Glomerular endothelial cell (primary cell): ENCODE results near the gene NT5C3A. TPM values are rescaled to one million over a fixed set of nuclear protein-coding genes. Genes with fewer than 3 reads are reported as not detected.
"Not testable (repeated sequence)": the region's sequence is repeated elsewhere in the genome, so short reads cannot be mapped to it uniquely, and the experiment has no call there.

Experiments used
- DNase-seq: peaks from one replicate; pipeline ENCODE4 v3.0.0-alpha.2; 2011; ENCODE audit warnings: low read depth, low spot score; ENCODE audit errors: extremely low read depth
- total RNA-seq: library from RNA; depleted of rRNA; stranded (reverse); fragments of >200 nt; gene quantifications from 2 replicates; pipeline ENCODE4 v1.2.3, GENCODE V29; 2015

The NT5C3A gene
- total RNA-seq: 11.1 and 18.8 TPM in 2 replicates

DNA sequence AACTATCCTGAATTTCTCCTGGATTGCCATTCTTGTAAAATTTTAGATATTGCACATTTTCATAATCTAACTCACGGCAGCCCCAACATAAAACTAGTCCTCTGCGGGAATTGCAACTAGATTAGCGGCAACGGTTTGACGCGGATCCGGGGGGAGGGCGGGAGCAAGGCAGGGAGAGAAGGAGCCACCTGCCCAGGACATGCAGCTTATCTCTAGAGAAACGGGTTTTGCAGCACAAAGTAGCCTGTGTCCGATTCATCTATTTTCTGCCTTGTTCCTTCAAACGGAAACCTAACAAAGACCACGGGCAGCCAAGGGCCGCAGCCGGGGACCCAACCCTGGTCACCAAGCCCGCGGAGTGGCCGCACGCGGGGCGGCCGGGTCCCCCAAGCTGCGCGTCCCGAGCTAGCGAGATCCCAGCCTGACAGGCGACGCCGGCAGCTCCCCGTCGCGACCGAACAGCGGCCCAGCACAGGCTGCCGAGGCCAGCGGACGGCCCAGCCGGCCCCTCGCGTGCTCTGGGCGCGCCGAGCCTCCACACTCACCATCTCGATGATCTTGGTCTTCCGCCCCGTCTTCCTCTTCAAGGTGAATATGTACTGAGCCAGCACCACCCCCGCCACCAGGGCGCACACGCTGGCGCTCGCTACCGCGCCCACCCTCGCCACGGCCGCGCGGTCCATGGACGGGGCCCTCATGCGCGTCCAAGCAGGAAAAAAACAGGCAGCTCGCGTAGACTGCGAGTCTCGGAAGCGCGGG lies at the start of gene NT5C3A:
Gene NT5C3A, minus strand, starts transcription at position 754 of the 759 bp plus-strand sequence. Its CDS starts 71 bp downstream, at position 683.
- no peak for DNase-seq

DNA sequence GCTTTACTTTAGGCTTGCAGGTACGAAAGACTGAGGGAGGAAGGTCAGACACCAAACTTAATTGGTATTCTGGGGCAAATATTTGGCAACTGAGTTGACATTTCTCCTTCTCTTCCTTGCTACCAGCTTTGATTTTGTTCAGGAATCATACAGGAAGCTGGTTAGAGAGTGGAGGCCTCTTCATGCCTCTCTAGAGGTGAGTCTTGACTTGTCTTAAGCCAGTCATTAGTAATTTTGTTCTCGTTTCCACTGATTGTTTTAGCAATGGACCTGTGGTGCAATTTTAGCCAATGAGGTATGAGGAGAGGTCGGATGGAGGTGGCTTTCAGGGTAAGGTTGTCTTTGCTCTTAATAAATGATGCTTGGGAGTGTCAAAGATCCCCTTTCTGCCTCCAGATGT lies 49.0 kb upstream of the NT5C3A start:
- no peak for DNase-seq

DNA sequence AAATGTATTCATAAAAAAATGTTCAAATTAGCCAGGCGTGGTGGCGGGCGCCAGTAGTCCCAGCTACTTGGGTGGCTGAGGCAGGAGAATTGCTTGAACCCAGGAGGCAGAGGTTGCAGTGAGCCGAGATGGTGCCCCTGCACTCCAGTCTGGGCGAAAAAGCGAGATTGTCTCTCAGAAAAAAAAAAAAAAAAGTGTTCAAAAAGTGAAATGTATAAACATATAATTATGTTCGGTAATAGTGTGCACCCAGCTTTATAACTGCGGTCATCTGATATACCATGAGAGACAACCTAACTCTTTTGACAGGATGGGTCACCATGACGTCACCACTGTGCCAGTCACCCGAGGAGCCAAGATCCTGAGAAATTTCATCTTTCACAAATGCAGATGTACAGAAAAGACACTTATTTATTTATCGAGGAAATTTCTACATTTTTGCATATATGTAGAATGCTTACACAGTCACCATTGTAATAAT lies 47.2 kb upstream of the NT5C3A start:
- no peak for DNase-seq

DNA sequence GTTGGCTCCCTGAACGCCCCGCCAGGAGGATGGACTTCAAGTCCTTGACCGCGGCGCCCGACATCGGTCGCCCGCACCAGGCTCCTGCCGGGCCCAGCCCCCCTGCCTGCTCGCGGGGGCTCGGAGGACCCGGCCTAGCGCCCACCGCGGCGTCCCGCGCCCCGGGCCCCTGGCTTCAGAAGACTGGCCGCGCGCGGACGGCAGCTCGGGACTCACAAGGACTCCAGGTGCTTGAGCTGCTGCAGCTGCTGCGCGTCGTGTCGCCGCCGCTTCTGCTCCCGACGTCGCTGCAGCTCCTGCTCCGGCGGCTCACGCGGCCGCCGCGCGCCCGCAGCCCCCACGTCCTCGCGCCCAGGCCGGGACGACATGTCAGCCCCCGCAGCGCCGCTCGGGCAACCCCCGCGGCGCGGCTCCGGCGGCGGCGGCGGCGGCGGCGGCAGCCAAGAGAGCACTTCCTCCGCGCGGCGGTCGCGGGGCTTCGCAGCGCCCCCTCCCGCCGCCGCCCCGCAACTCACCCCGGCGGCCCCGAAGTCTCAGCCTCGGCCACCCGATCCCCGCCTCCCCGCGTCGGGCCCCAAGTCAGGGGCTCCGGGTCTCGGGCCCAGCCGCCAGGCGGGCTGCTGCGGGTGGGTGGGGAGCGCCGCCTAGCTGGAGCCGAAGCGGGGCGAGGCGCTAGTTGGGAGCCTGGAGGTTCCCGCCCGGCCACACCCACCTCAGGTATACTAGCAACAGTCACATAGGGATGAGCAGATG lies 46.6 kb upstream of the NT5C3A start, which contains the start of gene RP9:
Gene RP9, minus strand, starts transcription at position 400 of the 753 bp plus-strand sequence. Its CDS starts 32 bp downstream, at position 368.
- DNase-seq: no peak

DNA sequence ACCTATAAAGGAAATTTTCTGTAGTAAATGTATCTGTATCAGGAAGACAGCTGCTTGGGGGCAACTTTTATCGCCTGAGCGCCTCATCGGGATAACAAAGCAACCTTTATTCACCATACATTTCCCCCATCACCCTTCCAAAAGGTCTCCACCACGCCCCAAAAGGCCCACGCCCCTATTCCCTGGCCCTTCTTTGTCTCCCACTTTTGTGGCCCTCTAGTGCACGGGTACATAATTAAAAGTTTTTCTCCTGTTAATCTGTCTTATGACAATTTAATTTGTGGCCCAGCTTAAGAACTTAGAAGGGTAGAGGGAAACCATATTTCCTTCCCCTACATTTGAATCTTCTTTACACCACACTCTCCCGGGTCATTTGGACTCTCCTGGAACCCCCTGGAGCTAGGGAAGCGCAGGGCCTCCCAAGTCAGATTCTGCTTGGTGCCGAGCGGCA lies 46.0 kb upstream of the NT5C3A start:
- DNase-seq: no peak

DNA sequence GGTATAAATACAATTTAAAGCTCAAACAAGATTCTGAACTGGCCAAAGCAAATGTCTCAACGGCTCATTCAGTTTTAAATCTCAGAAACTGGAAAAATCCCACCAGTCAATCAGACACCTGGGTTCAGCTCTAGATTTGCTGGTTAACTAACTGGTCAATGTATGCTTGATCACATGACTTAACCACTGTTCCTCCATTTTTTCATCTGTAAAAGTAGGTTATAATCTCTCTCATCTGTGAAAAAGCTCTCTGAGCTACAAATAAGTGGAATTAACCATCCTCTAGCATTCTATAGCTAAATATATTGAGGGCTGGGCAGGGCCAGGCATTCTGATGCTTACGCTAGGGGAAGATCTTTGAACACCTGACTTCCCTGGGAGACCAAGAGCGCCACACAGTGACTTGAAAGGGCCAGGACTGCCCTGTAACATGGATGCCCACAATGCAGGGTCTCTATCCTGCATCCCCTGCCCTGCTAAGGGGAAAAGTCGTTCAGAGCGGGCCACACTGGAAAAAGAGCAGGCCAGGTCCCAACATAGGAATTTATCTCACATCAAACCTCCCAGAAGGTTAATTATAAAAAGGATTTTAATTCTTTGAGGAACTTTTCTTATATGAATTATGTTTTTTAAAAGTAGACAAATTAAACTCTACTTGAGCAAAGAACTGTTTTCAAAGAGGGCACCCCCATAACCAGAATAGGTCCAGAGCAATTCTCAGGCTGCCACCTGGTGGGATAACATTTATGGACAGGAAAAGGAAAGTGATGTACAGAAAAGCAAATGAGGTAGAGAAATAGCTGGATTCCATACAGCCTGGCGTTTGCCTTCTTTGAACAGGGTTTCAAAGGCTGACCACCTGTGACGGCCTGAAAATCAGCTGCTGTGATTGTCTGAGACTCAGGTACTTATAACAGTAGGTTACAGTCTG lies 44.8 kb upstream of the NT5C3A start:
- DNase-seq: no peak

DNA sequence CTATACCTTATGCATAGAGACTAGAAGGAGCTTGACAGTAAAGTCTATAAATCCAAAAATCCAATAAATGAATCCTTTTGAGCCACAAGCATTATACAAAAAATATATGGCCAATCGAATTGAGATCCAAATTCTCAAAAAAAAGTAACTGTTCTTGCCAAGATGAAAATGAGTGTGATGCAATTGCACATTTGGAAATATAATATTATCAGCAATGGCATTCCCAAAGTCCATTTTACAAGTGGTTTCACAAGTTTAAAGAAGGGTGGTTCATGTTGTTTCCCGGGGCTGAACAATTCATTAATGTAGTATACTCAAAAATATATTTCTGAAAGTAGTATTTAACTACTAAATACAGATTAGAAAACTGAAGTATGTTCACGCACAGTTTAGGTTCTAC lies 39.3 kb upstream of the NT5C3A start:
- DNase-seq: no peak

DNA sequence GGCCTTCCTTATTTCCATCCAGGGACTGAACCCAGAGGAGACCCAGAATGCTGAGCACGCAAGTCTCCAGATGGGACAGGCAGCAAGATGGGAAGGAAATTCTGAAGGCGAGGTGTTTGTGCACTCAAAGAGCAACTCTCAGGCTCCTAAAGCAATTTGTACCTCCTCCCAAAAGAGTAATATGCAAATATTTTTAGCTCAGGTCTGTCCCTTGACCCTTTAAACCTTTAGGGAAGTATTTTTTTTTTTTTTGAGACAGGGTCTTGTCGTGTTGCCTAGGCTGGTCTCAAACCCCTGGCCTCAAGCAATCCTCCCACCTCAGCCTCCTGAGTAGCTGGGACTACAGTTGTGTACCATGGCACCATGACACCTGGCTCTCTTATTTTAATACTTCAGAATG lies 38.2 kb upstream of the NT5C3A start:
- DNase-seq: no peak

DNA sequence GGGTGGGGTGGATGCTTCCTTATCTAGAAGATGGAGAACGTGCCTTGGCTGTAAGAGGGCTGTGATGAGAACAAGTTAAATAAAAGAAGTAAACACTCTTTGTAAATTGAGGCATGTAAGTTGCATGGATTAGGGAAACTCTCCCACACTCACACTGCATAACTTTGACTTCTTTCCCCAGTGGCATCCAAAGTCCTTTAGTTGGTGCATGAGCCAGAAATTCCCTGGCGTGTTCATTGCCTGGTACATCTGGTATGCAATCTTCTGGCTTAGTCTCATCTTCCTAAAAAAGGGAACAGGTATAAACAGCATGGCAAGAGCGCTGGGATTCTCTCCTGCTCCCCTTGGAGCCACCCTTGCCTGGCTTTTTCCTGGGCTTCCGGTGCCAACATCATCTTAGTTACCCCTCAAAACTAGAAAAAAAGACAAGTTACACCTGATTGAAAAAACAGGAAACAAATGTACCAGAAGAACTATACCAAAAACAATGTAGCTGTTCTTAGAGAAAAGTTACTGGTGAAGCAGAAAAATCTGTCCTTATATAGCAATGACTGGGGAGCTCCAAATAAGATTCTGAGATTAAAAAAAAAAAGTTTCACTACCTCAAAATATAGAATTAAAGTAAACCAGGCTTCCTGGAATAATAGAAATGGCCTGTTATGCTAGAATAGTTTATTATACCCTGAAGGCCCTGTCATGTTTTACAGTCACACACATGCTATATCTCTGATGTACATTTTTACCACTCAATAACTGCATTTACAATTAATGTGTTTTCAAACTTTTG lies 36.8 kb upstream of the NT5C3A start:
- no peak for DNase-seq

DNA sequence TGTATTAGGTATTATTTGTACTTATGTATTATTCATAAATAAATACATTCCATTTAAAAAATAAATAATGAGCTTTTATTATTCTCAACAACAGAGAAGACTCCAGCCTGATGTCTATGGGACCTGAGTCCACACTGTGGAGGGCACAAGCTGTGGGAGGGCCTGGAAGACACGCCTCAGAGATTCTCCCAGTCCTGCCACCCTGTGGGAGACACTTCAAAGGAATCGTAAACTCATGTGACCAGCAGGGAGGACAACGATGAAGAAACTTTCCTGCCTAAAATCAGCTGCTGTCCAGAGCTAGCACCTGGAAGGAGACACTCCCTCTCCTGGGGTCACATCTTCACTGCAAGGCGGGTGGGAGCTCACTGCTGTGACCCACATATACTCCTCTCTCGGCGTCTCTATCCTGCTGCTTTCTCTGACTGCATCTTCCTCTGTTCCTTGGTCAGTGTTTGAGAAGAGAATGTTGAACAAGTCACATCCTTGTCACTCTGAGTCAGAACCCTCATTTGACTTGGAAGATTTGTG lies 32.2 kb upstream of the NT5C3A start:
- DNase-seq: not testable (repeated sequence)

DNA sequence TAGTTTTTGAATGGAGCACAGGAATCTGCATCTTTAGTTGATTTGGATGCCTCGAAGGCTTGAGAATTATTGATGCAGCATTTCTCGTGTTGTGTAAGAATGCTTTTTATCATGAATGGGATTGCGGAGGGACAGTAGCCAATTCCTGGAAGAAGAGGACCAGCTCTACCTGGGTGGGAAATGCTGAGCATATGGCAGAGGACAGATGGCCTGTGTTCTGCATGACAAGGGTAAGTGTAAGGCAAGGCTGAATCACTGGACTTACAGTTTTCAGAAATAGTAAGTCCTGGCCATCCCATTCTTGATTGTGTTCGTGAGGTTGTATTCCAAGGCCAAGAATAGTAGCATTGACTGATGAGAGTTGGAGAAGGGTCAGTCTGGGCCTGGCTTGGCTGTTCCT lies 30.7 kb upstream of the NT5C3A start:
- no peak for DNase-seq

DNA sequence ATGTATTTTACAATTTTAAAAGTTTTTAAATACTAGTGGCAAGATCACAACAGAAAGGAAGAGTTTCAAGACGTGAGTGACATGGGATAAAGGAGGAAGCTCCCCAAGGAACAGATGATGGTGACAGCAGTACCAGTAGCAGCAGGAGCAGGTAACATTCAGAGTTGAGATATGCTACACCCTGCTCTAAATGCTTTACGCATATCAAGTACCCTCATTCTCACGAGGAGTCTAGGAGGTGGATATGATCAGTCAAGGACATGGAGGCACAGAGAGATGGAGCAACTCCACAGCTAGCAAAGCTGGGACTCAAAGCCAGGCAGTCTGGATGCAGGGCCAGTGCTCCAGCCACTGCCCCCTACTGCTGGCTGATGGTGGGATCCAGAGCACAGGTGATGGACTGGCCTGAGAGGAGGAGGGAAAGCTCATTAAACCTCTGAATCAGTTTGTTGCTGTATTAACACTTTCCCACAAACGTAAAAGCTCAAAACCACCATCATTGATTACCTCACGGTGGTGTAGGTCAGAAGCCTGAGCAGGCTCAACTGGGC lies 29.1 kb upstream of the NT5C3A start:
- no peak for DNase-seq

DNA sequence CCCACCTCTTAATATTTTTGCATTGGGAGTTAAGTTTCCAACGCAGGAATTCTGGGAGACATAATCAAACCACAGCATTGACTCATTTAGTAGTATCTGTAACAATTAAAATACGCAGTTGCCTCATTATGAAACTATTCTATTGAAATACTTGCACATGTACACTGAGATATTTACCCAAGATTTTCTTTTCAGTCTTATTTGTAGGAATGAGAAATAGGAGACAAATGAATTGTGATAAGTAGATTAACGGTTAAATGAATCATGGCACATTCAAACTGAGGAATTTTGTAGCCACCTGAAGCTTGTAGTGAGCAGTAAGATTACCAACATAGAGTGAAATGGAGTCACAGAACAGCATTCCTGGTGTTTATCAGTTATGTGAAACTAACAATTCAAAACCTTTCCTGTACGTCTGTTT lies 28.5 kb upstream of the NT5C3A start:
- no peak for DNase-seq

DNA sequence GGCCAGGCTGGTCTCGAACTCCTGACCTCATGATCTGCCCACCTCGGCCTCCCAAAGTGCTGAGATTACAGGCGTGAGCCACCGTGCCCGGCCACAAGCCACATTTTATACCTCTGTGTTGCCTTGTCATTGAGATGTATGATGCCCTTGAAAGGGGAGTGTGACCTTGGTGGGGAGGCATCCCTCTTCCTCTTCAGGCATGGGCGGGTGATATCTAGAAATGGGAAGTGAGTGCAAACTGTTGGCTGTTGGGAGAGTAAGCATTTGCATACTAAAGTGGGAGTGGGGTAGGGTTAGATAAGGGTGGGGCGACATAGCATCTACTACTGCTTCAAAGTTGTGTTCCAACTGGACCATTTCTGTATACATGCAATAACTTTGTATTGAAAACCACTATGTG lies 26.6 kb upstream of the NT5C3A start:
- no peak for DNase-seq

DNA sequence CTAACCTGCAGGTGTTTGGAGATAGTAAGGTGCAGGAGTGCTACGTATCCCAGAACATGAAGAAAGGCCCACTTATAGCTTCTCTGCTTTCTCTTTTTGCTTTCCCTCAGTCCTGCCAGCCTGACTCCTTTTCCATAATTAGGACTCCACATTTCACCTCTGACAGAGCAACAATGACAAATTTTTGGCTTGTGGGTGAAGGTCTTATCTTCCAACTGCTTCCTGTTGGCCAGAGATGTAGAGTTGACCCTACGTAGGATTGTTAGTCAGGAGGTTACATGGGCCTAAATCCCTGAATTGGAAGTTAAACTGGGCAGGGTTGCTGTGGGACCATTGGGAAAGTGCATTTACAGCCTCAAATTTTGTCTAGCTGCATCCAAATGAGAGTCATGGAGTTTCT lies 25.3 kb upstream of the NT5C3A start:
- DNase-seq: no peak

DNA sequence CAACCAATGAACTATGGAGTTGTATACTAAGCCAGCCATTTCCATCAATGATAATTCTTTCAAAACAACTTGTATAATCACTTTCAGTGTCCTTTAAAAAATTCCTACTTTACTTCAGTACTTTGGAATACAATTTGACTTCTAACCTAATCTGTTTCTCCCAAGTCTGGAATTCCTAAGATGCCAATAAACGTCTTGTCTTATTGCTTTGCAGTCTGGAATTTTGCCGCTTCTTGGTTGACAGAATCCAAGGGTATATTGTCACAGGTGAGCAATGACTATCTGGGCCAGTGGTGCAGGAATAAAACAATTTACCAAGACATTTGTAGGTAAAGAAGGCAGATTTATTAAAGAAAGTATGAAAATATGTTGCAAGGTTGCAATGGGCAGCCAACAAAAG lies 24.8 kb upstream of the NT5C3A start:
- DNase-seq: no peak

DNA sequence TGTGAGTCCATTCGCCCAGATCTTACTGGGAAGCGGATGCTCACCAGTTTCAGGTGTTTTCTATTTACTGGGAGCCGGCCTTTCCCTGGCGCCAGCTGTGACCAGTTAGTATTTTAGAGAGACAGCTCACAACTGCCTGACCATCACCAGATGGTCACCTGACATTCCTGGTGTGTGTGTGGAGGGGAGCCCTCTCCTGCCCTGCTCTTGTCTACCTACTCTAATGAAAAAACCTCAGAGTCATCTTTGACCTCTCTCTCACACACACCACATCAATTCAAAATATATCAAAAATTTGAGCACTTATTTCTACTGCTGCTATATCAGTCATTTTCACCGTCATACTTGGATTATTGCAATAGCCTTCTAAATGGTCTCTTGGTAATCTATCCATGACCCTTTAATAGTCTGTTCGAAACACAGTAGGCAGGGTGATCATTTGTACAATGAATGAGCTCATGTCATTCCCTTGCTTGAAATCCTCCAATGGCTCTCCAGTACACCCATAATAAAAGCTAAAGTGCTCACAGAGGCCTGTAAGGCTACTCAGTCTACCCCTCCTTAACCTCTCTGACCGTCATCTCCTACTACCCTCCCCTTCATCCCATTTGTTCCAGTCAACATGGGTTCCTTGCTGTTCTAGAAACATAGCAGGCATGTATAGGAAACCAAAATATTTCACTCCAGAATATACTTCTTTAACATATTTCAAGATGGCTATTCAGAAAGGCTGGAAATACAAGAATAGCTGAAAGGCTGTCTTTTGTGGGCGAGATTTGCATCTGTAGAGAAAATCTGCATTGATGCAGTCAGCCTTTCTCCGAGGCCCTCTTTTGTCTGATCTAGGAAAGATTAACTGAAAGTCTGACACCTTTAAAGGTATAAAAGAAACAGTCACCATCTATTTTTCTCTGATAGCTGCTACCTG lies 17.5 kb upstream of the NT5C3A start:
- DNase-seq: no peak

DNA sequence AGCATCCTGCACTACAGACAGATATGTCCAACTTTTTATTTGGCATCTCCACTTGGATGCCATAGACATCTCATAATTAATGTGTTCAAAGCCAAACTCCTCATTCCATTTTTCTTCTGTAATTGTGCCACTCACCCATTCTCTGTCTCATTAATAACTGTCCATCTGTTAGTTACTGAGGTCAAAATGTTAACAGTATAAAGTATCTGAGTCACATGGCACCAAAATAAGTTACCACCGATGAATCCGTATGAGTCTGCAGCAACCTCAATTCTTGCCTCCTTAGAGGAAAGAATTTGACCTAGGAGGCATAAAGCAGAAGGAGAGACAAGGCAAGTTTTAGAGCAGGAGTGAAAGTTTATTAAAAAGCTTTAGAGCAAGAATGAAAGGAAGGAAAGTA lies 16.5 kb upstream of the NT5C3A start:
- DNase-seq: no peak
